Common myeloid progenitor, CD34-positive (primary cell): ENCODE measurements around the gene PRR15L.
"Not testable (repeated sequence)": the region's sequence is repeated elsewhere in the genome, so short reads cannot be mapped to it uniquely, and the experiment has no call there.

Experiments
- CTCF ChIA-PET: fragments of 350-600 bp; sonication (Branson Sonifier 250); formaldehyde crosslinking; loops from one replicate; lab custom pipeline; 2021; ENCODE audit warnings: antibody characterized with exemption; lab: Charles Lee
- POLR2A ChIA-PET: fragments of 350-600 bp; sonication (Branson Sonifier 250); formaldehyde crosslinking; loops from one replicate; lab custom pipeline; 2021; ENCODE audit warnings: antibody characterized with exemption; lab: Charles Lee
- DNase-seq, 3 donors: peaks; one replicate each; pipeline versions ENCODE4 v3.0.0 to v3.0.0-alpha.2; 2013
- H3K27ac ChIP-seq, 2 experiments: 1 replicate in 1 of 2; 2 replicates in 1 of 2; pipeline ENCODE4 v1.7.0; 2013; ENCODE audit warnings: inconsistent platforms in 2 of 2, low read length in 2 of 2, mild to moderate bottlenecking in 2 of 2, low read depth in 1 of 2, moderate library complexity in 1 of 2; ENCODE audit not compliant: severe bottlenecking in 2 of 2, insufficient read depth in 1 of 2, poor library complexity in 1 of 2
- H3K27me3 ChIP-seq, 5 experiments: replicated peaks in 2 of 5; 1 replicate in 3 of 5; 2 replicates in 2 of 5; pipeline versions ENCODE4 v1.6.1 to v1.7.0; 2013; ENCODE audit warnings: low read length in 4 of 5, mild to moderate bottlenecking in 2 of 5, moderate library complexity in 2 of 5, inconsistent platforms in 1 of 5; ENCODE audit not compliant: insufficient read depth in 5 of 5, control insufficient read depth in 4 of 5
- H3K36me3 ChIP-seq, 4 experiments: 1 replicate in 2 of 4; 2 replicates in 2 of 4; pipeline versions ENCODE4 v1.6.1 to v1.7.0; 2013; ENCODE audit warnings: low read length in 3 of 4, control low read depth in 1 of 4, mild to moderate bottlenecking in 1 of 4; ENCODE audit not compliant: control insufficient read depth in 4 of 4, insufficient read depth in 4 of 4
- H3K4me1 ChIP-seq, 4 experiments: 1 replicate in 3 of 4; 2 replicates in 1 of 4; pipeline versions ENCODE4 v1.6.1 to v1.7.1; 2013; ENCODE audit warnings: low read length in 3 of 4, mild to moderate bottlenecking in 3 of 4, control low read depth in 1 of 4, inconsistent platforms in 1 of 4, moderate library complexity in 1 of 4; ENCODE audit not compliant: control insufficient read depth in 4 of 4, insufficient read depth in 4 of 4; ENCODE audit errors: control extremely low read depth in 1 of 4
- H3K4me3 ChIP-seq, 7 experiments: 1 replicate in 4 of 7; 2 replicates in 3 of 7; pipeline versions ENCODE4 v1.5.1 to v1.7.0; 2013; ENCODE audit warnings: mild to moderate bottlenecking in 7 of 7, low read length in 6 of 7, moderate library complexity in 6 of 7, inconsistent platforms in 2 of 7, low read depth in 2 of 7, control low read depth in 1 of 7; ENCODE audit not compliant: insufficient read depth in 4 of 7, control insufficient read depth in 1 of 7; ENCODE audit errors: extremely low read depth in 1 of 7
- H3K9me3 ChIP-seq, 5 experiments: 1 replicate in 4 of 5; 2 replicates in 1 of 5; pipeline versions ENCODE4 v1.6.1 to v1.7.1; 2013; ENCODE audit warnings: low read length in 4 of 5, mild to moderate bottlenecking in 2 of 5, inconsistent platforms in 1 of 5, low read depth in 1 of 5, moderate library complexity in 1 of 5; ENCODE audit not compliant: control insufficient read depth in 4 of 5, insufficient read depth in 2 of 5; ENCODE audit errors: control extremely low read depth in 1 of 5
- WGBS: methylation state at CpG from one replicate; pipeline ENCODE4 v1.1.5; 2013; ENCODE audit not compliant: insufficient coverage; 5-methylcytosine and 5-hydroxymethylcytosine counted together

Gene PRR15L

GRCh38 chr17:47942096-47942510, 15.6 kb downstream of the PRR15L start:
- Histone ChIP-seq H3K9me3 (no peaks in the 10 kb centered on the region), H3K4me1 (peaks cover 6 to 56% (median 28%) of the 10 kb centered on the region in 4 experiments), H3K27me3 (no peaks in the 10 kb centered on the region), H3K36me3 (peaks cover 2 to 29% (median 13%) of the 10 kb centered on the region in 4 experiments), H3K4me3 (peak overlapping the region; percentile 64 to 90 (median 80)), H3K27ac (peak overlapping the region; percentile 62 to 81)
- ChIA-PET CTCF (interaction anchor here (0.7 to 21.8 kb wide), 7 partner anchors 8 to 111 kb away, joined by 3 to 504 read pairs (median 3); partner anchors contain the start of genes CDK5RAP3, LRRC46, MRPL10 and PRR15L), POLR2A (interaction anchor here (1.2 kb wide), 1 partner anchor 47 kb away, joined by 3 read pairs; the partner anchor contains the start of gene SP2)
- WGBS: 0% methylated on average over 5 of the region's 5 CpGs
- peak in 1 of 3 donors; percentile 20 for DNase-seq

GRCh38 chr17:47941246-47942095, 16.2 kb downstream of the PRR15L start, which contains the start of gene PNPO:
Gene PNPO, plus strand, starts transcription at chr17:47941571. Its CDS starts 105 bp downstream, at chr17:47941676.
- Histone ChIP-seq H3K36me3 (peaks cover 2 to 26% (median 13%) of the 10 kb centered on the region in 4 experiments), H3K4me3 (peak within 1 kb of the TSS; percentile 64 to 90 (median 80)), H3K9me3 (no peaks in the 10 kb centered on the region), H3K4me1 (peaks cover 6 to 55% (median 28%) of the 10 kb centered on the region in 4 experiments), H3K27ac (peak within 1 kb of the TSS; percentile 62 to 81), H3K27me3 (no peaks in the 10 kb centered on the region)
- POLR2A ChIA-PET: interaction anchor here (0.7 to 1.2 kb wide), 3 partner anchors 27 to 46 kb away, joined by 3 read pairs; partner anchors contain the start of gene SP2
- WGBS: under 1% methylated on average over 36 of the region's 50 CpGs
- DNase-seq: peak; percentile 96 to 98 (median 97)
- CTCF ChIA-PET: interaction anchor here (0.7 to 21.8 kb wide), 10 partner anchors 9 to 110 kb away, joined by 3 to 504 read pairs (median 3); partner anchors contain the start of genes CDK5RAP3, LRRC46, MRPL10 and PRR15L

- H3K36me3 ChIP-seq: no peaks in the 10 kb centered on the region
- WGBS: 80% methylated on average over 4 of the region's 5 CpGs
- H3K4me1 ChIP-seq: peaks cover 6 to 31% (median 18%) of the 10 kb centered on the region in 4 experiments
- no peak for DNase-seq
- POLR2A ChIA-PET: no interaction called here
- no peak overlapping the region for H3K27ac ChIP-seq
- H3K9me3 ChIP-seq: no peaks in the 10 kb centered on the region
- CTCF ChIA-PET: interaction anchor here (1.1 to 7.9 kb wide), 2 partner anchors 9 to 12 kb away, joined by 3 to 38 read pairs; no protein-coding TSS in a partner anchor
- no peak overlapping the region for H3K4me3 ChIP-seq
- H3K27me3 ChIP-seq: no peaks in the 10 kb centered on the region
Measured at GRCh38 chr17:47937941-47938340, 19.7 kb downstream of the PRR15L start.

- Histone ChIP-seq H3K27me3 (no peaks in the 10 kb centered on the region), H3K9me3 (no peaks in the 10 kb centered on the region), H3K4me3 (no peak overlapping the region), H3K36me3 (no peaks in the 10 kb centered on the region), H3K4me1 (peaks cover 0 to 15% (median 3%) of the 10 kb centered on the region in 4 experiments), H3K27ac (no peak overlapping the region)
- DNase-seq: no peak
- ChIA-PET CTCF (interaction anchor here (1.0 to 7.9 kb wide), 4 partner anchors 11 to 89 kb away, joined by 3 to 38 read pairs (median 6); no protein-coding TSS in a partner anchor), POLR2A (interaction anchor here (0.8 kb wide), 1 partner anchor 37 kb away, joined by 4 read pairs; no protein-coding TSS in a partner anchor)
- WGBS: 93% methylated on average over 5 of the region's 5 CpGs
Measured at GRCh38 chr17:47935961-47936360, 21.7 kb downstream of the PRR15L start.

GRCh38 chr17:47935468-47935867, 22.2 kb downstream of the PRR15L start:
- WGBS: no CpG with 5 or more reads among the region's 3 CpGs
- CTCF ChIA-PET: interaction anchor here (0.7 to 7.9 kb wide), 4 partner anchors 11 to 88 kb away, joined by 3 to 38 read pairs (median 4); no protein-coding TSS in a partner anchor
- H3K36me3 ChIP-seq, H3K4me3 ChIP-seq, H3K27ac ChIP-seq, H3K27me3 ChIP-seq, POLR2A ChIA-PET, DNase-seq, H3K9me3 ChIP-seq: not testable (repeated sequence)
- H3K4me1 ChIP-seq: peaks cover 0 to 12% (median 0%) of the 10 kb centered on the region in 4 experiments

- ChIA-PET CTCF (interaction anchor here (0.7 to 7.9 kb wide), 2 partner anchors 12 to 15 kb away, joined by 3 to 38 read pairs; no protein-coding TSS in a partner anchor), POLR2A (no interaction called here)
Measured at GRCh38 chr17:47934856-47935255, 22.8 kb downstream of the PRR15L start.

More at GRCh38 chr17:47934856-47935255, 22.8 kb downstream of the PRR15L start:
- Histone ChIP-seq H3K27ac (no peak overlapping the region), H3K36me3 (peaks cover 4 to 8% (median 8%) of the 10 kb centered on the region in 4 experiments), H3K9me3 (no peaks in the 10 kb centered on the region), H3K4me1 (peaks cover 0 to 9% (median 0%) of the 10 kb centered on the region in 4 experiments), H3K4me3 (no peak overlapping the region), H3K27me3 (no peaks in the 10 kb centered on the region)
- WGBS: 90% methylated on average over 1 of the region's 1 CpG
- no peak for DNase-seq
